CD4-positive, alpha-beta T cell treated with Interleukin-10 for 1 hour (primary cell): ENCODE results near the gene KLHL17.
"Not testable (repeated sequence)": the region's sequence is repeated elsewhere in the genome, so short reads cannot be mapped to it uniquely, and the experiment has no call there.

Source experiments
- DNase-seq: peaks from one replicate; pipeline ENCODE4 v3.0.0-alpha.2; 2020

KLHL17 gene

GRCh38 chr1:1003618-1004419 lies 43.4 kb downstream of the KLHL17 start:
- DNase-seq, result no peak

DNA sequence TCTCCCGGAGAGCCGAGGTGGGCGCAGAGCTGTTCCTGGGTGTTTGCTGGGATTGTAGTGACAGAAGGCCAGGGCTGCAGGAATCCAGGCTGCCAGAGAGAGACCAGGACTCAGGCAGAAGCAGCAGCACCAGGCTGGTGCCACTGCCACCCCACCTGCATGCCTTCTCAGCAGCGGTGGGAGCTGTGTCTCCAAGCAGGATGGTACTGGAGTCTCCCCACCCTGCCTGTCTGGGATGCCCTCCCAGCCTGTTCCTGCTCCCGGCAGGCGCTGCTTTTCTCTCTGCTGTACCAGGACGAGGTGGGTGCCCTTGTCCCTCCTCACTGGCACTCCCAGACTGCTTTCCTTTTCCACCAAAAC lies 44.0 kb downstream of the KLHL17 start:
- no peak for DNase-seq

DNA sequence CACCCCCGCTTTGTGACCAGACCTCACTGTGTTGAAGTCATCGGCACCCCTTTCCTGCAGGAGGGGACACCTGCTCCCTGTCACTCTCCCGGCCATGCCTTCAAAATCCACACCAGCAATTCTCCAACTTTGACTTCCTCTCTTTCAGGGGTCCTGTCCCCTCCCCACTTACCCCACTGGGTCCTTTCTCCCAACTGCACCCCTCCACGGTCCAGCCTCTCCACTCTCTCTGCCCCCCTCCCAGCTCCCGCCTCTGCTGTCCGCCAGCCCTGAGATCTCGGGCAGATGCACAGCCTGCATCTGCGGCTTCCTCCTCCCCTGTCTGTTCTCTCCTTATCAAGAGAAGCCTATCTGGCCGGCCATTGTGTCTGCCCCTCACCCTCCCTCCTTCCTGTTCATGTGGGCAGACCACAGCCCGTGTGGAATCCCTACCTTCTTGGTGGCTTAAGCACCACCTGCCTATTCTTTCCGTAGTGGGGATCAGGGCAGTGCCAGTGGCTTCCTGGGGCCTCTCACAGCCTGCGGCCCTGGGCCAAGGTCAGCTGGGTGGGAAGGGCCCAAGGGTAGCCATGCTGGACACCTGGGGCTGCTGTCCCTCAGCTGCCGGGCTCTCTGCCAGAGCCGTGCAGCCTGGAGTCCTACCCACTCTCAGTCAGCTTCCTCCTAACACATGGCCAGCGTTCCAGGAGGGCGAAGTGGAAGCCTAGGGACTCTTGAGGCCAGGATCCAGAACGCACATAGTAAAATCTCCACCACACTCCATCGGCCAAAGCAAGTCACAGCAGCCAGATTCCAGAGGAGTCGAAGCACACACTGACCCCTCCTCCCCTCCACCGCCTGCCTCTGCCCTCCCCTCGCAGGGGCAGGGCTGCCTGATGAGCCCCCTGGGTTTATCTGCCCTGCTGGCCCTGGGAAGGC lies 44.7 kb downstream of the KLHL17 start:
- no peak for DNase-seq

GRCh38 chr1:1005774-1006304 lies 45.5 kb downstream of the KLHL17 start:
- DNase-seq, result no peak

DNA sequence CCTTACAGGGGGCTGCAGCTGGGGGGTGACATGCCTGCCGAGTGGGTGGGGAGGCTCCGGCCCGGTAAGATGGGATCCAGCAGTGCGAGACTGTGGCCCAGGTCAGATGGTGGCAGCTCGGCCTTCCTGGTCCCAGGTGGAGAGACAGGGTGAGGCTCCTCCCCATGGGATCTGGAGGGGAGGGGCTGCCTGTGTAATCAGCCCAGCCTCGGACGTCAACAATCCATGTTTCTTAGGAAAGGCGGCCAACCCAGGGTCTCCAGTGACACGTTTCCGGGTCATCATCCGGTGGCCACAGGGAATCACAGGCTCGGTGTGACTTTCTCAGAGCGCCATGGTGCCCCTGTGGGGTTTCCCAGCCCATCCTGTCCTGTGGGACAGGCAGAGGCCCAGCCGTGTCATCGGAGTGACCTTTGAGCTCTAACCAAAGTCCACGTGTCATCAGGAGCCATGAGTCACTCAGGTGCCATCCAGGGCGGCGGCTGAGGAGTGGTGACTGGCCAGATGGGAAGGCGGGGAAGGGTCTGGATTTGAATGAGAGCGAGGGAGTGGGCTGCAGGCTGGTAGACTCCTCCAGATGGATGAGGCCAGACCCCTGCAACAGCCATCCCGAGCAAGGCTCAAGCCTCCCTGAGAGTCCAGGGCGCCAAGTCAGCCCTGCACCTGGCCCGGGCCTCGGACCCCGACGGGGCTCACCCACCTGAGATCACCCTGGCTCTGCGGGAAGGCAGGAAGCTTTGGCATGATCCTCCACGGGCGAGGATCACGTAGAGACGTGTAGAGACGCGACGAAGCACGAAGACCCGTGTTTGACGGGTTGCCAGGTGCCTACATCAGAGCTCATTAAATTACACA lies 46.1 kb downstream of the KLHL17 start:
- DNase-seq, result no peak

- DNase-seq, result not testable (repeated sequence)
These were observed 49.7 kb downstream of the KLHL17 start for GRCh38 chr1:1010131-1010530.

DNA sequence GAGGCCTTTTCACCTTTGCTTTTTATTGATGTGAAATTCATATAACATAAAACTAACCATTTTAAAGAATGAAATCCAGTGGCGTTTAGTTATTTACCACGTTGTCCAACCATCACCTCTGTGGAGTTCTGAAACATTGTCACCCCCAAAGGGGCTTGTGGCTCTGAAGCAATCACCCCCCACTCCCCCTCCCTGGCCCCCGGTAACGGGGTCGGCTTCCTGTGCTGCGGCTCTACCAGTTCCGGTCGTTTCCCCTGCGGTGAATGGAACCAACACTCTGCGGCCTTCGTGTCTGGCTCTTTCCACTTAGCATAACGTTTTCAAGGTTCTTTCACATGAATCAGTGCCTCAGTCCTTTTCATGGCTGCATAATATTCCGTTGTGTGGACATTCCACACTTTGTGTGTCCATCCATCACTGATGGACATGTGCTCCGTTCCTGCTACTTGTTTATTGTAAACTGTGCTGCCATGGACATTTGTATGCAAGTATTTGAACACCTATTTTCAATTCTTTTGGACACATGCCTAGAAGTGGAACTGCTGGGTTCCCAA lies 51.1 kb downstream of the KLHL17 start:
- no peak for DNase-seq

DNA sequence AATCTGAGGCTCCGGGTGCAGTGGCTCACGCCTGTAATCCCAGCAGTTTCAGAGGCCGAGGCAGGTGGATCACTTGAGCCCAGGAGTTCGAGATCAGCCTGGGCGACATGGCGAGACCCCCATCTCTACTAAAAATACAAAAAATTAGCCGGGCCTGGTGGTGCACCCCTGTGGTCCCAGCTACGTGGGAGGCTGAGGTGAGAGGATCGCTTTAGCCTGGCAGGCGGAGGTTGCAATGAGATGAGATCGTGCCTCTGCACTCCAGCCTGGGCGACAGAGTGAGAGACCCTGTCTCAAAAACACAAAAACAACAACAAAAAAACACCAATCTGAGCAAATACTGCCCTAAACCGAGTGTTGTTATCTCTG lies 52.3 kb downstream of the KLHL17 start:
- not testable (repeated sequence) for DNase-seq

DNA sequence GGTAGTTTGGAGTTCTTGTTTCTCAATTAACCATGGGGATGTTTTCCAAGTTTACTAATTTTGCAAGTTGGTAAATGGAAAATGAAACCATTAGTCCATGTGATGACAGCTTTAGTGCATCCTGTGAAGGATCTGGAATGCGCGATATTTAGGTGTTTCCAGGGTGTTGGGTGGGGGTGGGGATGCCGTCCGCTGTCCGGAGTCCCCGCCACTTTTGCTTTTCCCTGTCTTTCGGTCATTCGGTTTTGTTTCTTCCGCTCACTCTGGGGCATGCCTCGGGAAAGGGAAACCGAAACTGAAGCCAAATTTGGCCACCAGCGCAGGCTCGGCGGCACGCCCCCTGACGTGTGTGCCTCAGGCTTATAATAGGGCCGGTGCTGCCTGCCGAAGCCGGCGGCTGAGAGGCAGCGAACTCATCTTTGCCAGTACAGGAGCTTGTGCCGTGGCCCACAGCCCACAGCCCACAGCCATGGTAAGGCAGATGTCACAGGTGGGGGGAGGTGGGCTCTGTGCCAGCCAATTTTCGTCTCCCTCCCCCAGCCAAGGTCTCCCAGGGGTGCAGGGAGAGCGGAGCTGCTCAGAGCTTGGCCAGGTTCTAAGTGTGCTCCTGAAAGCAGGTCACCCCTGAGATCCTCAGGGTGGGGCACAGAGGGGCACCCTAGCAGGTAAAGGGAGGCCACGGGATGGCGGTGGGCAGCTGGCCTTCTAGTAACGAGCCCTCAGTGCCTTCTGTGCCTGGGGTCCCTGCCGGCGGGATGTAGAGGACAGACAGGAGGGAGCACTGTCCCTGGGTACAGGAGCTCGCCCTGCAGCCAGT lies 52.9 kb downstream of the KLHL17 start, which contains the start of gene ISG15:
Gene ISG15, plus strand, starts transcription at position 393 of the 817 bp plus-strand sequence. Its CDS starts 77 bp downstream, at position 470.
- DNase-seq, result peak; percentile 91

DNA sequence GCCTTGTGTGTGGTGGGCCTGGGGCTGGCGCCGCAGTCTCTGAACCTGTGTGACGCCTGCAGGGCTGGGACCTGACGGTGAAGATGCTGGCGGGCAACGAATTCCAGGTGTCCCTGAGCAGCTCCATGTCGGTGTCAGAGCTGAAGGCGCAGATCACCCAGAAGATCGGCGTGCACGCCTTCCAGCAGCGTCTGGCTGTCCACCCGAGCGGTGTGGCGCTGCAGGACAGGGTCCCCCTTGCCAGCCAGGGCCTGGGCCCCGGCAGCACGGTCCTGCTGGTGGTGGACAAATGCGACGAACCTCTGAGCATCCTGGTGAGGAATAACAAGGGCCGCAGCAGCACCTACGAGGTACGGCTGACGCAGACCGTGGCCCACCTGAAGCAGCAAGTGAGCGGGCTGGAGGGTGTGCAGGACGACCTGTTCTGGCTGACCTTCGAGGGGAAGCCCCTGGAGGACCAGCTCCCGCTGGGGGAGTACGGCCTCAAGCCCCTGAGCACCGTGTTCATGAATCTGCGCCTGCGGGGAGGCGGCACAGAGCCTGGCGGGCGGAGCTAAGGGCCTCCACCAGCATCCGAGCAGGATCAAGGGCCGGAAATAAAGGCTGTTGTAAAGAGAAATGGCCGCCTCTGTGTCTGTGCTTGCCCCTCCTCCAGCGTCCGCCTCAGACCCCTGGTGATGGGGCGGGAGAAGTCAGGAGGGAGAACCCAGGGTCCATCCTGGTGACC lies 53.7 kb downstream of the KLHL17 start:
- DNase-seq, result peak; percentile 48

DNA sequence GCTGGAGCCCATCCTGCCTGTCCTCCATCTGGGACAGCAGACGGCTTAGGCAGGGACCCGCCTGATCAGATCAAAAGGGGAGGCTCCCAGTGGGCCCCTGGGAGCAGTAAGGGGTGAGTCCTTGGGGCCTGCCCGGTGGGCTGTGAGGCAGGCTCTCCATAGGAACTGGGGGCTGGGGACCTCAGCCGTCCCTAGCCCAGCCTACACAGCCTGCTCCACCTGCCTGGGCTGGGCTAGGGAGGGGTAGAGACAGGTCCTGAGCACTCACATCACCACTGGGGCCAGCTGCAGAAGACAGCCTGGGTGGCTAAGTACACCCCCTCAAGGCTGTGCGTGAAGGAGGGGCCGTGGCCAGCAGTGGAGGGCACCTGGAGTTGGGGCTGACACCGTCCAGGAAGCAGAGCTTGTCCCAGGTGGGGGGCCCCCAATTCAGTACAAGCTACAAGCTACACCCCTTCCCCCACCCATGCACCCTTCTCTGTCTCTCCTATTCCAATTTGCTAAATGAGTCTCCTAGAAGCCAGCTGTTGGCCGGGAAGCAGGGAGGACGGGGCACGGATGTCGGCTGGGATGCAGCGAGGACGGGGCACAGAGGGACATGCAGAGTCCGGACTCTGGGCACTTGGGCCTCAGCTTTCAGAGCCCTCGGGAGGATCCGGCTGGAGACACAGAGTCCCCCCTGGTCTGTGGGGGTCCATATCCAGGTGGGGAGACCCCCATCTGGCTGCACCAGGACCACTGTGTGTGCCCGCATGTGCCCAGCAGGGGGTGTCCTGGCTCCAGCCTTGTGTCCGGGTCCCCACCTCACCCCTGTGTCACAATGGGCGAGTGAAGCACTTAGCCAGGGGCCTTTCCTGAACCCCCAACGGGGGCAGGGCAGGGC lies 54.7 kb downstream of the KLHL17 start:
- DNase-seq, result no peak
